ENCODE results near the gene RABGAP1L.
"Not testable (repeated sequence)": the region's sequence is repeated elsewhere in the genome, so short reads cannot be mapped to it uniquely, and the experiment has no call there.

Gene RABGAP1L

DNA sequence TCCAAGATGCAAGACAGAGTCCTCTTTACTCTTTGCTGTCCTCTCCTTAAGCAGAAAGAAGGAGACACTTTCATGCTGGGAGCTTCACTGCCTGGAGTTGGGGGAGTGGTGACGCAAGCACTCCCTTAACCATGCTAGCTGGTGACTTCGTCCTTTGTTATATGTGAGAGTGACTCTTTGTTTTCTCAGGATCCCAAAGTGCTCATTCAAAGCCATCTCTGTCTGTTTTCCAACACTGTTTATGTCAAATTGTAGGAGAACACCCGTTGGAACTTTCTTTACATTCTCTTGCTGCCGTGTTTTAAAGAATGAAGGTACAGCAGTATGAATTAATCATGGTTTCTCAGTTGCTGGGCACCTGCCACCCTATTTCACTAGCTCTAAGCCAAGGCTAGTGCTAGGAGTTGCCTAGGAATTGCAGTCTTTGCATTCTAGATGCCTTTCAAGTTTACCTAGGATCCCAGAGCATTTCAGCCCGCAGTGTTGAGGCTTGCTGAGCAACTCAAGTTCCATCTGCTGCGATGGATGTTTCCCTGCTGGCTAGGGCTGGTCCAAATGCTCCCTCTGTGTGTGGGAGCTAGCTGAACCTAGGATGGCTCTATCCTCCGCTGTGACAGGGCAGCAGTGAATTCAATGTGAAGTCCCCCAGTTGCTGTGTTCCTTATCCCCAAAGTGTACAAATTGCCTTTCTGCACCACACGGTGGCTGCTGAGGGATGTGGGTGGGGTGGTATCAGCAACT is 205.8 kb downstream of the RABGAP1L start:
- DNase-seq (ENCODE audit: low read depth), result no peak

DNA sequence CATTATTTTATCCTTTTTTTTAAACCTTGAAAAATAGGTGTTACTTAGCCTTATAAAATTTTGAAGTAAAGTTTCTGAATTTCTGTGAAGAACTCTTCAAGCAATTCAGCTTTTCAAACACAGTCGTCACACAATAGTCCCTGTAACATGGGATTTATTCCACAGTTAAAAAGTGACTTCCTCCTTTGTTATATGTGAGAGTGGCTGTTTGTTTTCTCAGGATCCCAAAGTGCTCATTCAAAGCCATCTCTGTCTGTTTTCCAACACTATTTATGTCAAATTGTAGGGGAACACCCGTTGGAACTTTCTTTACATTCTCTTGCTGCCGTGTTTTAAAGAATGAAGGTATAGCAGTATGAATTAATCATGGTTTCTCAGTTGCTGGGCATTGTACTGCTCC is 207.6 kb downstream of the RABGAP1L start:
- DNase-seq (ENCODE audit: low read depth), result no peak

DNA sequence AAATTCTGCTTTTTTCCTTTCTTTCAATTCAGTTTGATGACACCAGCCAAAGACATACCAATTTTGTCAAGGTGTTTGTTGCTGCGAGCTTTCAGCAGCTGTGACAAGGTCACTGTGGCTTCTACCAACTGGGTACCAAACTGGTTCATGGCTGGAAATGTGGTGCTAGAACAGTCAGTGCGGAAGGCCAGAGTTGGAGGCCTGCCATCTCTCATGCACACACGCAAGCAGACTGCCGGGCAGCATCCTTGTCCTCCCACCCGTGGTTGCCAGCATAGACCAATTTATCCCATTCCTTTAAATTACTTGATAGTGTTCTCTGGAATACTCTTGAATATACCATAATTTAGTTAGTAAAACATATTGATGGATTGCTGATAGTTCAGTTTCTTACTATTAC is 208.6 kb downstream of the RABGAP1L start:
- DNase-seq (ENCODE audit: low read depth), result no peak

DNA sequence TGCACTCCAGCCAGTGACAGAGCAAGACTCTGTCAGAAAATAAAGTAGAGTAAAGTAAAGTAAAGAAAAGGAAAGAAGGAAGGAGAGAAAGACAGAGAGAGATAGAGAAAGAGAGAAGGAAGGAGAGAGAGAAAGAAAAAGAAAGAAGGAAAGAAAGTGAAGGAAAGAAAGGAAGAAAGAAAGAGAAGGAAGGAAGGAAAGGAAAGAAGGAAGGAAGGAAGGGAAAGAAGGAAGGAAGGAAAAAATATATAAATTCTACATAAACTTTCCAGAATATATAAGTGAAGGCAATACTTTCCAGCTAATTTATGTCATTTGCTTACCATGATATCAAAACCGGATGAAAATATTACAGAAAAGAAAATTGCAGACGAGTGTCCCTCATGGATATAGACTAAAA is 216.7 kb downstream of the RABGAP1L start:
- no peak for DNase-seq (ENCODE audit: low read depth)

DNA sequence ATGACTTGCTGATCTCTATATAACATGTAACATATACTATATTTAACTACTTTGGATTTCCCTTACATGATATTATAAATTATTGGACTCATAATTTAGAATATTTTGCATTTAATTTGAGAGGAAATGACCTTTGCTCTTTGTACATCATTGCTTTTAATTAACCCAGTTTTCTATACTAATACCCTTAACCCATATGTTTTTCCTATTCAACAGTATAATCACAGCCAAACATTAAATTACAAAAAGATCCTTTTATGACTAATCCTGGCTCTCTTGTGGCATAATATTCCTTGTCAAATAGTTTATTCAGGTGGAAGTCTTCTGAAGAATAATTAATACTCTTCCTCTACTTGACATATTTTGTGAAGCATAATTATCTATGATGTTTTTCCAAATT is 232.4 kb downstream of the RABGAP1L start:
- DNase-seq (ENCODE audit: low read depth), result no peak

DNA sequence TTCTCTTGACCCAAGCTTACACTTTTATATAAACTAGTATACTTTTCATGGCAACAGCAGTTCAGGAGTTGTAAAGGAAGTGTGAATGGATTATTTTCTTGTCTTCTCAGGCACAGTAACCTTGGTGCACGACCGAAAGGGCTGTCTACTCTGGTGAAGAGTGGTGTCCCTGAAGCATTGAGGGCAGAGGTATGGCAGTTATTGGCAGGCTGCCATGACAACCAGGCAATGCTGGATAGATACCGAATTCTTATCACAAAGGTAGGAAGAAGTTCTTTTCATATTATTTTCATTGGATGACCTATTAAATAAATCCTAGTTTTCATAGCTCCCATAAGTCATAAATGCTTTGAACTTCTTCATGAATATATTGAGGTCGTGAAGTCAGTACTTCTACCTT is 234.6 kb downstream of the RABGAP1L start:
- no peak for DNase-seq (ENCODE audit: low read depth)

DNA sequence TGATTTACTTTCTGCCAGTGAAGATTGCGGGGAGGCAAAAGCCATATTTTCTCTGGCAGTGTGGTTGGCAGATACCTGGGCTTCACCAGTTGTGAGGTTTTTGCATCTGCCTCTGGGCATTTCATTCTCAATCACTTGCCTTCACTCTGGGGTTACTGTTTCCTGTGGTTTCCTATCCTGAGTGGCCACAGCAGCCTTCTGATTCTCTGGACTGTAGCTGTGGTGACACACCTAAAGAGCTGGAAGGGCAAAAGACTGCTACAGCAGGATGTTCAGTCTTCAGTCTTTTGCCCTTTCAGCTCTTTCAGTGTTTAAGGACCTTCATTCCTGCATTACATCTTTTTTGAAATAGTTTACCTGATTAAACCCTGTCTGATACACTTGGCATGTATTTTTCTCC is 237.9 kb downstream of the RABGAP1L start:
- DNase-seq (ENCODE audit: low read depth), result no peak

DNA sequence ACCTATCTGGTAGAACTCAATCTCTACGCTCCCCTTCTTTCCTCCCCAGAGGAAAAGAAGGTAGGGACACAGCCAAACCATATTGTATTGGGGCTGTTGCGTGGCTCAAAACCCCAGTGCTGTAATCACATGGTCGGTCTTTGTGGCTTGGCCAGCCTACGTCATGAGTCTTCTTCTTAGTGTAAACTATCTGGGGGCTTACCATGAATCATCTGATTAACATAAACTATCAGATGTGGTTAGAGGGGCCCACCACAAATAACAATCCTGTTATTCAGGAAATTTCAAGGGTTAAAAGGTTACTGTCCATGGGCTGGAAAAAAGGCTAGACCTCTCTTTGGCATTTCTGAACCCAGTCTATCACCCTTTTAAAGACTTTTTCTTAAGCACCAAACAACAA is 238.9 kb downstream of the RABGAP1L start:
- DNase-seq (ENCODE audit: low read depth), result no peak

DNA sequence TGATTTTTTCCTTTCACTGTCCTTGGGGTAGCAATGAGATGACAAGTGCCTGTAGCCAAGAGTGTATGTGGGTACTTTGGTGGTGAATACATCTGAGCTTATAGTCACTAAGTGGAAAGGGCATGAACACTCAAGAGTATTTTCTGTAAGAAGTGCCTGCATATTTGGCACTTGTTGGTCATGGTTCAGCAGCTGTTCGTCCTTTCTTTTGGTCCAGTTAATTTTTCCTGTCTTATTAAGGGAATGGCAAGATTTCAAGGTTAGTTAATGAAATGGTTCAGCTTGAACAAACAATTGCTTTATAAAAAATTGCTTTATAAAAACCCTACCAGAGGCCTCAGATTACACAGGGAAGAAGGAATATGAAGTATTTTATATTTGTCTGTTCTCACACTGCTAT is 239.9 kb downstream of the RABGAP1L start:
- DNase-seq (ENCODE audit: low read depth), result no peak

DNA sequence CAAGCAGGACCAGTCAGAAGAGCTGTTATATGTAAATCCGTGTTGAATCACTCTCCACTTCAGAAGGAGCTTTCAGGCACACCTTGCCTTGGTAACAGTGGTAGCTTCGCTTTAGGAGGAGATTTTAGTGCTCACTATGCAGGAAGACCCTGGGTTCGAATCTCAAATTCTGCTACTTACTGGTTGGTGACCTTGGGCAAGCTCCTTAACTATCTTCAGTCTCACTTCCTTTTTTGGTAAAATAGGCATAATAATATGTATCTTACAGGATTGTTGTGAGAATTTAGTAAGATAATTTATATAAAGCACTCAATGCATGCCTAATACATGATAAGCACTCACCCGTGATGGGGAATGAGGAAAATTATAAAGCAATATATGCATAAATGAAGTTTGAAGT is 241.8 kb downstream of the RABGAP1L start:
- no peak for DNase-seq (ENCODE audit: low read depth)

DNA sequence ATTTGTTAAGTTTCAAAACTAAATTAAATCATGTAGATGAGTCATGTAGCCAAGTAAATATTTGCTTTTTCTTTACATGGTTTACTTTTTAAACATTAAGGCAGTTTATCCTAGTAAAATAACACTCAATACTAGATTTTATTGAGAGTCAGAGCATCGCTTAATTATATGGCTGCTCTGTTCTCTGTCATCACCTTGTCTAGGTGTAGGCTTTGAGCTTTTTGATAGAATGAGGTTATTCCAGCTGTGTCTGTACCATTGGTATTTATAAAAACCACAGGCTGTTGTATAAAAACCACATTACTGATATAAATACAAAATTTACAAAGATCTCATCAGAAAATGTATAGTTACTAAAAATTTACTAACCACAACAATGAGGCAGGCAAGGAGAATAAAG is 245.9 kb downstream of the RABGAP1L start:
- DNase-seq (ENCODE audit: low read depth), result no peak

DNA sequence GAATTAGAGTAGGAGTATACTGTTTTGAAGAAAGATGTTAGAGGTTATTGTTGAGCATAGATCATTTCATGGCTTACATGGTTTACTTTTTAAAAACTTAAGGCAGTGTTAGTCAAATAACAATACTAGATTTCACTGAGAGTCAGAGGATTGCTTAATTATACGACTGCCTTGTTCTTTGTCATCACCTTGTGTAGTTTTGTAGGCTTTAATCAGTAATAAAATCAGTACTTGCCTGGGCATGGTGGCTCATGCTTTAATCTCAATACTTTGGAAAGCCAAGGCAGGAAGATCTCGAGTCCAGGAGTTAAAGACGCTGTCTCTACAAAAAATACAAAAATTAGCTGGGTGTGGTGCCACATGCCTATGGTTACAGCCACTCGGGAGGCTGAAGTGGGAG is 247.1 kb downstream of the RABGAP1L start:
- no peak for DNase-seq (ENCODE audit: low read depth)

DNA sequence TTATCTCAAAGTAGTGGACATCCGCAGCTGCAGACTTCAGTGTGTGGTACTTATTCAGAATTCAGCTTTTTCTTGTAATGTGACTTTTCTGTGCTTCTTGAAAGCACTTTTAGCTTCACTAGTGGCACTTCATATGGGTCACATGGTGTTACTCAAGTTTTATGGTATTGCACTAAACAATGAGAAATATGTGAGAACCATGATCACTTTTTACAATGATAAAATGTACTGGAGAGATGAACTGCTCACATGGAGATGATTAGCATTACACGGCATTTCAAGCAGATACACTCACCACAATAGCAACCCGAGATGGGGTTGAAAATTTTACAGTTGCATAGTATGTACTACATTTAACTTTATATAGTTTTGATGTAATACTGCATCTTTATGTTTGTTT is 248.3 kb downstream of the RABGAP1L start:
- DNase-seq (ENCODE audit: low read depth), result no peak

DNA sequence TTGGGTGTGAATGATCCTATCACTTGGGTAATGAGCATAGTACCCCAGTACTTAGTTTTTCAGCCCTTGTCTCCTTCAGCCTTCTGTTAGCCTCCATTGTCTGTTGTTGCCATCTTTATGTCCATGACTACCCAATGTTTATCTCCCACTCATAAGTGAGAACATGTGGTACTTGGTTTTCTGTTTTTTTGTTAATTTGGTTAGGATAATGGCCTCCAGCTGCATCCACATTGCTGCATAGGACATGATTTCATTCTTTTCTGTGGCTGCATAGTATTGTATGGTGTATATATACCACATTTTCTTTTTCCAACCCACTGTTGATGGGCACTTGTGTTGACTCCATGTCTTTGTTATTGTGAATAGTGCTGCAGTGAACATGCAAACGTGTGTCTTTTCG is 248.8 kb downstream of the RABGAP1L start:
- DNase-seq (ENCODE audit: low read depth), result no peak

DNA sequence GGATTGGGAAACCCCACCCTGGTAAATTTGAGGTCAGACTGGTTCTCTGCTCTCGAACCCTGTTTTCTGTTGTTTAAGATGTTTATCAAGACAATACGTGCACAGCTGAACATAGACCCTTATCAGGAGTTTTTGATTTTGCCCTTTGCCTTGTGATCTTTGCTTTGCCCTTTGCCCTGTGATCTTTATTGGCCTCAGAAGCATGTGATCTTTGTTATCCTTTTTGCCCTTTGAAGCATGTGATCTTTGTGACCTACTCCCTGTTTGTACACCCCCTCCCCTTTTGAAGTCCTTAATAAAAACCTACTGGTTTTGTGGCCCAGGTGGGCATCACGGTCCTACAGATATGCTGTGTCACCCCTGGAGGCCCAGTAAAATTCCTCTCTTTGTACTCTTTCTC is 250.5 kb downstream of the RABGAP1L start:
- not testable (repeated sequence) for DNase-seq (ENCODE audit: low read depth)

DNA sequence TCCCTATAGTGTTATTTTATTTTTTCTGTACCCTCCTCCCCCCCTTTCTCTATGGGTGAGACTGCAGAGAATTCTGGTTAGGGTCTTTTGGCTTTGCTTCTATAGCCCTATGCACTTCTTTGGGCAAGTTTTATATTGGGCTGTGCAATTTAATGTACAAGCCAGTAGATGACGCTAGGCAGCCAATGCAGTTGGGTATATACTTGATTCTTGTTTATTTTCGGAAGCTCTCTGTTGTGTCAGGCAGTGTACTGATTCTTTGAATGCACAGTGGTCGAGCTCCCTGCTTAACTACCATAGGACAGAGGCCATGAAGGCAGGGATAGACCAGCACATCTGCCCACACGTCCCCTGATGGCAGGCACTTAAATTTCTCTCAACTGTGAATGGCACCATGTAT is 254.3 kb downstream of the RABGAP1L start:
- DNase-seq (ENCODE audit: low read depth), result no peak

DNA sequence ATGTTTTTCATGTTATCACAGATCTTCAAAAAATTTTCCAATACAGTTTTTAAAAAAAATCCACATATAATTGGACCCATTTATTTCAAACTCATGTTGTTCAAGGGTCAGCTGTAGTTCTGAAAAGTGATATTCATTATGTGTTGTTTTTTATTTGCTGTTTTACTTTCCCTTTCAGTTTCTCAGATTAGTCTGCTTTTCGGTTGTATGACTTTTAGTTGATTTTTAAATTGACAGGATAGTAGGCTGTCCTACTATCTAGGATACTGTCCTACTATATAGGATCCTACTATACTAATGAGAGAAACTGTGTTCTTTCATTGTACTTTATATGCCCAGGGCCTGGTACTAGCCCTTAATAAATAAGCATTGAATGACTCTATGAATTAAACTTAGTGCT is 254.9 kb downstream of the RABGAP1L start:
- DNase-seq (ENCODE audit: low read depth), result no peak

DNA sequence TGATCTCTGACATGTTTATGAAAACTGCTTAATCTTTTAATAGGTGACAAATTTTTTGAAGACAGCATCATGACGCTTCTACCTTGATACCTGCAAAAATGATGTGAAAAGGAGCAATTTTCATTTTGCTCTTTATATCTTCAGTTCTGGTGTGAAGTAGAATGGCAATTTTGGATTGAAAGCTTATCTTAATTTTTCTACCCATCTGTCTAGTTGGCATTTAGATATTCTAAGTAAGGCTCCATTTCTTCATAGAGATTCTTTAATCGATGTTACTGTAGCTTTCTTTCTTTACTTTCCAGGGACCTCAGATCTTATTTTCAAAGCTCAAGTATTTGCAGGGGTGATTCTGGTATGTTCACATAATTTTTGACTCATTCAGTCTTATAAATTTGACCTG is 256.2 kb downstream of the RABGAP1L start:
- DNase-seq (ENCODE audit: low read depth), result no peak

DNA sequence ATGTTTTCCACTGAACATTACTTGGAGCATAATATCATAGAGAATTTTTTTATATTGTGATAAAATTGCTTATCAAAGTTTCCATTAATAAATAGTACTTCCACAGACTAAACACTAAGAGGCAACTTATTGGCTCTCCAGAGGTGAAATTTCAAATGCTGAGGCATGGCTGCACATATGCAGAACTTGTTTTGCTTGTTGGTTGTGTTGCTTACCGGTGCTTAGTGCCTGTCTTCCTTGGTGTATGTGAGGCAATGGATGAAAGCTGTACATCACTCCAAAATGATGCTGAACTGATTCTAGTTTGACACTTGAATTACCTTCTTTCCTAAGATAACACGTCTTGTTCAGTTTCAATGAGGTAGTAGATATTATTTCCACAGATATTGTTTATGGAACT is 258.6 kb downstream of the RABGAP1L start:
- no peak for DNase-seq (ENCODE audit: low read depth)

DNA sequence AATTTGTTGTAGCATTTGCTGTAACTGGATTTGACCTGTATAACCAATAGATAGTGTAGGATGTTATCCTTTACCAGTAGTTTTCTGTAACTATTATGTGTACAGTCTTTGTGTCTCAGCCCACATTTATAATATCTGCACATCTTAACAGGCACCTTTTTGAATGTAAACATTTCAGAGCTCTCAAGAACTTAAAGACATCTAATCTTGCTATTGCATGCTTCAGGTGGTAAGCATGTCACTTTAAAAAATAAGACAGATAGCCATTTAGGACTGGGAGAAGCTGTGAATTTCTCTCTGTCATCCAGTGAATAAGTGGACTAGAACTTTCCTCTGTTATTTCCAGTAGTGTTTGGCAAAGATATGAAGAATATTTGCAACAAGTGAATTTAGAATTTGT is 265.8 kb downstream of the RABGAP1L start:
- DNase-seq (ENCODE audit: low read depth), result no peak

DNA sequence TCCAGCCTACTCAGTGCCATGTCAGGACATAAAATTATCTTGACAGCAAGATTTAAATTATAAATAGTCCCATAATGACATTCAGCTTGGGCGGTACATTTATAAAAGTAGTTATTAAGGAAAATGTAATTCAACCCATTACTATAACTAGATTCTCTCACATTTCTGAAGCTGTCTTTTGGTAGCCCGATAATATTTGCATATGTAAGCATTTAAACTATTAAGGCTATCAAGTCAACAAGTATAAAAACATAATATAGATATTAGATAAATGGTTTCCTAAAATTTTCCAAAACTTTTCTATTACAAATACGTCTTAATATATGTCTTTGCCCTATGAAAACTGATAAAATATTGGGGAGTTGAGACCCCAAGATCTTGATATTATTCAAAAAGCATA is 266.8 kb downstream of the RABGAP1L start:
- DNase-seq (ENCODE audit: low read depth), result no peak

DNA sequence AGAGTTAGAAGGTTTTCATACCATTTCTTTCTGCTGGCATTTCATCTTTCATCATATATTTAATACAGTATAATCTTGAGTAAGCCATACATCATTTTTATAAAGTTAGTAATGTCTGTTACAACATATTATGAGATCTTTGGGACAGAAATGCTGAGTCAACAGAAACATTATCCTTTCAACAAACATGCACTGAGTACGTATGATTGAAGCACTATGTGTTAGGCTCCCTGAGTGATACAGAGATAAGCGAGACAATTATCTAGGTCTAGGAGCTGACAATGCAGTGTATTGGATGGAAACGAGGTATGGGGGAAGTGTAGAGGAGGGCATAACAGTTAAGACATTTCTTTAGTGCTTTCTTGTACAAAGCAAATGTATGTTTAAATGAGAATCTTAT is 268.7 kb downstream of the RABGAP1L start:
- DNase-seq (ENCODE audit: low read depth), result no peak

DNA sequence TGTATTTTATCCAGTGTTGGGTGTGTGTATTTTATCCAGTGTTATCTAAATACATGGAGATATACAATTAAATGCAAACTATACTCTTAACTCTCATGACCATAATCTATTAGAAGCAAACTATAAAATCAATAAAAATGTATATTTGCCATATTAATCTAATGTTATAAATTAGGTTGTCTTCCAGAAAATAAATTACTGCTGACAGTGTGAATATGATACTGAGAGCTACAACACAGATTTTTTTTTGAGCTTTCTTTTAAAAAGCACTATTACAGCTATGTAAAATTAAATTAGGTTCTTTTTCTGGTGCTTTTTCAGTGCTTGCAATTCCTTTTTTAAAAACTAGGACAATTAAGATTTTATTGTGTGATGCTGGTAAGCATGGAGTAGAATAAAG is 269.4 kb downstream of the RABGAP1L start:
- no peak for DNase-seq (ENCODE audit: low read depth)

DNA sequence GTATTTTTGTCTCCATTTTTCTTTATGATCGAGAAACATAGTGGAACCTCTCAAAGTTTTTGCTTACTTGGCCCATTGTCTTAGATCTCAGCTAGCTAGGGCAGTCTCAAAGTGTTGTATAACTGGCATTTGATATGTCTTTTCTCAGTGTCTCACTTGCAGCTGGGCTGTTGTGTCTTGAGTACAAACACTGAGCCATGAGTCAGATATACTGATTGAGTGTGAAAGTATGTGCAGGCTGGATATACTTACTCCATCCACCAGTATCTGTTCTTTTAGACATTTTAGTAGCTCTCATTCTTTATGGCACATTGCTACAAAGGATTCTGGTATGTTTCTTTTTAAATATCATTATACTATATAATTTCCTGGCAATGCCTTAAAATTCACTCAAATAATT is 274.1 kb downstream of the RABGAP1L start:
- DNase-seq (ENCODE audit: low read depth), result peak; percentile 33

DNA sequence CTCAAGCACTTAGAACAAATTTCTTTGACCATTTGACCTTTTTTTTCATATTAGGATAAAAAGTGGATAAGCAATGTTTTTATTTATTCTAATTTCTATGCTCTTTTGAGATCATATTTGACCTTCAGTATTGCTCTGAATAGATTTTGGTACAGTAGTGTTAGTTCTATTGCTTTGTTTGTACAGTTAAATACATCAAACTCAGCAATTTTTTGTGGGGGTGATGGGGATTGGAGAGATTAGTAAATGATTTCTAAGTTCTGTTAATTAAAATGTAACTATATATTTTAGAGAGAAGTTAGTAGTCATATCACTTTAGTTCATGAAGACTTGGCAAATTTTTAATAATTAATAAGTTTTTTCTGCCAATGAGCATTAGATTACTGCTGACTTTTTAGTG is 286.0 kb downstream of the RABGAP1L start:
- no peak for DNase-seq (ENCODE audit: low read depth)

All from stromal cell of bone marrow (primary cell).